H1 (cell line): ENCODE results near the gene SSMEM1. TPM values are rescaled to one million over a fixed set of nuclear protein-coding genes. Genes with fewer than 3 reads are reported as not detected.
A peak's percentile ranks its signal among the peaks of the same experiment; 100 is the strongest.

Experiments used
- CTCF ChIA-PET: fragments of 300-600 bp; sonication (Branson Sonifier 250); formaldehyde crosslinking; loops from one replicate; lab custom pipeline; 2021; ENCODE audit not compliant: partially characterized antibody; lab: Charles Lee
- POLR2A ChIA-PET: fragments of 300-600 bp; sonication (Branson Sonifier 250); formaldehyde crosslinking; loops from one replicate; lab custom pipeline; 2021; ENCODE audit warnings: inconsistent platforms; ENCODE audit not compliant: partially characterized antibody; lab: Charles Lee
- DNase-seq, 2 experiments: peaks; one replicate each; pipeline versions ENCODE4 v3.0.0 to v3.0.0-alpha.2; 2010 to 2022; ENCODE audit warnings: low spot score in 2 of 2, low read depth in 1 of 2, mixed read lengths in 1 of 2
- FAIRE-seq: peaks from 2 replicates; lab custom pipeline; 2011; peaks lifted over from hg19 to GRCh38; lab: Jason Lieb, UNC
- H2AFZ ChIP-seq: 2 replicates; pipeline ENCODE4 v1.8.1; 2012; ENCODE audit warnings: low read length, inconsistent platforms
- H2AK5ac ChIP-seq: 2 replicates; pipeline ENCODE4 v1.6.1; 2013; ENCODE audit warnings: low read depth, low read length
- H2BK120ac ChIP-seq: replicated peaks from 2 replicates; pipeline ENCODE3; 2013; ENCODE audit warnings: low read depth, low read length, inconsistent platforms
- H2BK12ac ChIP-seq: 2 replicates; pipeline ENCODE4 v1.6.1; 2013; ENCODE audit warnings: low read depth, low read length
- H2BK15ac ChIP-seq: 2 replicates; pipeline ENCODE4 v1.6.1; 2013; ENCODE audit warnings: low read length
- H2BK20ac ChIP-seq: 2 replicates; pipeline ENCODE4 v1.6.1; 2013; ENCODE audit warnings: low read length
- H2BK5ac ChIP-seq: 2 replicates; pipeline ENCODE4 v1.6.1; 2013; ENCODE audit warnings: low read depth, low read length
- H3K14ac ChIP-seq: 2 replicates; pipeline ENCODE4 v1.6.1; 2013; ENCODE audit warnings: inconsistent platforms; ENCODE audit not compliant: insufficient read length
- H3K18ac ChIP-seq: 2 replicates; pipeline ENCODE4 v1.6.1; 2013; ENCODE audit warnings: low read length; ENCODE audit errors: extremely low read depth
- H3K23ac ChIP-seq: 2 replicates; pipeline ENCODE4 v1.6.1; 2013; ENCODE audit warnings: inconsistent platforms; ENCODE audit not compliant: insufficient read length
- H3K23me2 ChIP-seq: 2 replicates; pipeline ENCODE4 v1.6.1; 2013; ENCODE audit warnings: low read depth, low read length
- H3K27ac ChIP-seq: 2 replicates; pipeline ENCODE4 v1.6.1; 2011; ENCODE audit warnings: low read depth, low read length, inconsistent platforms
- H3K27me3 ChIP-seq, 4 experiments: replicated peaks in 1 of 4; 1 replicate in 1 of 4; 2 replicates in 3 of 4; pipeline versions ENCODE4 v1.6.1 to v1.8.1; 2011 to 2013; ENCODE audit warnings: low read length in 3 of 4, mild to moderate bottlenecking in 3 of 4, inconsistent platforms in 2 of 4, mixed read lengths in 2 of 4, moderate library complexity in 1 of 4; ENCODE audit not compliant: control insufficient read depth in 3 of 4, insufficient read depth in 3 of 4; ENCODE audit errors: extremely low read depth in 1 of 4
- H3K36me3 ChIP-seq, 4 experiments: 2 replicates each; pipeline versions ENCODE4 v1.6.1 to v1.8.1; 2011 to 2013; ENCODE audit warnings: mild to moderate bottlenecking in 4 of 4, low read length in 3 of 4, moderate library complexity in 2 of 4, control low read depth in 1 of 4, inconsistent platforms in 1 of 4; ENCODE audit not compliant: insufficient read depth in 4 of 4, control insufficient read depth in 2 of 4
- H3K4ac ChIP-seq: replicated peaks from 2 replicates; pipeline ENCODE3; 2013; ENCODE audit warnings: low read length, low read depth, mixed read lengths, inconsistent platforms; ENCODE audit not compliant: insufficient read length
- H3K4me1 ChIP-seq, 4 experiments: replicated peaks in 1 of 4; 1 replicate in 1 of 4; 2 replicates in 3 of 4; pipeline versions ENCODE4 v1.6.1 to v1.8.1; 2011 to 2013; ENCODE audit warnings: low read length in 3 of 4, inconsistent platforms in 2 of 4, mixed read lengths in 1 of 4; ENCODE audit not compliant: insufficient read depth in 4 of 4, control insufficient read depth in 3 of 4
- H3K4me2 ChIP-seq, 2 experiments: 2 replicates each; pipeline versions ENCODE4 v1.6.1 to v1.8.1; 2011 to 2013; ENCODE audit warnings: low read depth in 2 of 2, low read length in 2 of 2, control low read depth in 1 of 2, inconsistent platforms in 1 of 2, mild to moderate bottlenecking in 1 of 2; ENCODE audit not compliant: insufficient read depth in 1 of 2
- H3K4me3 ChIP-seq, 4 experiments: fragments of 200-600, 300-600 bp in 1 of 4; sonication (generic), shearing (Covaris generic), sonication (Bioruptor Twin) in 1 of 4; 2 replicates each; pipeline versions ENCODE4 v1.5.1 to v1.8.1; 2011 to 2016; ENCODE audit warnings: low read length in 4 of 4, low read depth in 3 of 4, control low read depth in 2 of 4, inconsistent platforms in 2 of 4, mild to moderate bottlenecking in 2 of 4, mixed read lengths in 1 of 4, moderate library complexity in 1 of 4; ENCODE audit not compliant: insufficient read depth in 2 of 4; ENCODE audit errors: extremely low read depth in 1 of 4
- H3K56ac ChIP-seq: replicated peaks from 2 replicates; pipeline ENCODE3; 2013; ENCODE audit warnings: low read depth, mild to moderate bottlenecking, mixed read lengths, low read length, inconsistent platforms; ENCODE audit not compliant: insufficient read length
- H3K79me1 ChIP-seq: 2 replicates; pipeline ENCODE4 v1.6.1; 2013; ENCODE audit warnings: low read depth, low read length, control low read depth
- H3K79me2 ChIP-seq, 2 experiments: 2 replicates each; pipeline versions ENCODE4 v1.6.1 to v1.8.1; 2012 to 2013; ENCODE audit warnings: low read length in 2 of 2, mild to moderate bottlenecking in 2 of 2, inconsistent platforms in 1 of 2; ENCODE audit not compliant: insufficient read depth in 2 of 2, control insufficient read depth in 1 of 2
- H3K9ac ChIP-seq, 4 experiments: replicated peaks in 1 of 4; 1 replicate in 1 of 4; 2 replicates in 3 of 4; pipeline versions ENCODE4 v1.6.1 to v1.8.1; 2011 to 2013; ENCODE audit warnings: low read depth in 3 of 4, low read length in 3 of 4, control low read depth in 2 of 4, mild to moderate bottlenecking in 2 of 4, moderate library complexity in 2 of 4, inconsistent platforms in 1 of 4; ENCODE audit errors: extremely low read depth in 1 of 4
- H3K9me3 ChIP-seq, 2 experiments: 2 replicates each; pipeline versions ENCODE4 v1.6.1 to v1.8.1; 2012 to 2013; ENCODE audit warnings: mild to moderate bottlenecking in 2 of 2, moderate library complexity in 2 of 2, control low read depth in 1 of 2, inconsistent platforms in 1 of 2, low read depth in 1 of 2, low read length in 1 of 2, mixed read lengths in 1 of 2; ENCODE audit not compliant: insufficient read depth in 2 of 2
- H4K20me1 ChIP-seq, 2 experiments: replicated peaks in 1 of 2; 2 replicates each; pipeline versions ENCODE3 to v1.8.1; 2011 to 2013; ENCODE audit warnings: inconsistent platforms in 2 of 2, low read length in 2 of 2, mild to moderate bottlenecking in 1 of 2; ENCODE audit not compliant: insufficient read depth in 2 of 2, control insufficient read depth in 1 of 2
- H4K5ac ChIP-seq: 2 replicates; pipeline ENCODE4 v1.6.1; 2013; ENCODE audit warnings: low read length, low read depth, mixed read lengths, inconsistent platforms; ENCODE audit not compliant: insufficient read length
- H4K8ac ChIP-seq: 2 replicates; pipeline ENCODE4 v1.8.0; 2013; ENCODE audit warnings: mild to moderate bottlenecking, moderate library complexity, low read length, inconsistent platforms; ENCODE audit not compliant: insufficient read depth; ENCODE audit errors: extremely low read depth
- H4K91ac ChIP-seq: replicated peaks from 2 replicates; pipeline ENCODE3; 2013; ENCODE audit warnings: low read length, mixed read lengths, inconsistent platforms; ENCODE audit not compliant: insufficient read length
- BCL11A ChIP-seq, 2 experiments: IDR thresholded peaks; one replicate each; pipeline ENCODE4 v1.6.1; 2011; ENCODE audit warnings: low read depth in 2 of 2, low read length in 2 of 2, mild to moderate bottlenecking in 2 of 2
- EP300 ChIP-seq, 2 experiments: IDR thresholded peaks; 1 replicate in 1 of 2; 2 replicates in 1 of 2; pipeline ENCODE4 v1.6.1; 2011 to 2012; ENCODE audit warnings: low read depth in 2 of 2, low read length in 2 of 2, mild to moderate bottlenecking in 2 of 2, borderline replicate concordance in 1 of 2, inconsistent platforms in 1 of 2, moderate library complexity in 1 of 2
- NRF1 ChIP-seq: IDR thresholded peaks from 2 replicates; pipeline ENCODE4 v1.6.1; 2011; ENCODE audit warnings: mild to moderate bottlenecking, low read depth, low read length, improper control_type of control experiment
- USF2 ChIP-seq: IDR thresholded peaks from 2 replicates; pipeline ENCODE4 v1.6.1; 2011; ENCODE audit warnings: low read length, improper control_type of control experiment
- WGBS, 2 experiments: shearing (Covaris generic) in 1 of 2; methylation state at CpG; one replicate each; pipeline versions ENCODE4 v1.1.6 to v1.1.7; 2013 to 2015; ENCODE audit warnings: low lambda C conversion rate in 2 of 2, mixed read lengths in 2 of 2, inconsistent platforms in 1 of 2, low coverage in 1 of 2, missing lambda C conversion rate in 1 of 2; ENCODE audit not compliant: insufficient replicate concordance in 2 of 2, insufficient coverage in 1 of 2, insufficient read length in 1 of 2; ENCODE audit errors: extremely low coverage in 1 of 2, missing lambda C conversion rate in 1 of 2; 5-methylcytosine and 5-hydroxymethylcytosine counted together
- polyA plus RNA-seq, 7 experiments: library from polyadenylated mRNA; depleted of rRNA in 3 of 7; stranded (reverse) in 5 of 7; unstranded in 2 of 7; fragments of >200 nt in 5 of 7; fragments of 200-250 nt in 2 of 7; gene quantifications; 1 replicate in 5 of 7; 2 replicates in 1 of 7; 4 replicates in 1 of 7; pipeline versions ENCODE4 v1.2.1 to v1.2.3, GENCODE V29; 2011 to 2013; ENCODE audit warnings: missing spikeins in 2 of 7, mixed read lengths in 2 of 7
- total RNA-seq: library from RNA; stranded (reverse); fragmentation: NEBNext Ultra II Directional; extraction: Animal tissue kit (Norgen Biotek cat#: 25700); gene quantifications from 2 replicates; pipeline ENCODE4 v1.2.1, GENCODE V29; 2021

The SSMEM1 gene
- total and polyA plus RNA-seq, 2 of the 8 experiments (the other 6 are each of a cell fraction or from before 2014, with no cell fraction given): not detected

GRCh38 chr7:130254555-130254954 is 46.9 kb downstream of the SSMEM1 start:
- Histone ChIP-seq H3K9ac (no peak overlapping the region), H3K4me2 (no peak overlapping the region), H3K27ac (no peak overlapping the region), H2BK12ac (peak overlapping the region; percentile 84; the same call in 1 of the 2 replicates), H2BK20ac (peak overlapping the region; percentile 55; the same call in 1 of the 2 replicates), H3K14ac (no peak overlapping the region), H3K23ac (no peak overlapping the region), H3K18ac (peak overlapping the region; percentile 38; the same call in 1 of the 2 replicates), H3K4me1 (peaks cover 0 to 4% (median 0%) of the 10 kb centered on the region in 4 experiments; a peak in 2 of 7 replicates), H3K36me3 (peaks cover 0 to 2% (median 0%) of the 10 kb centered on the region in 4 experiments; a peak in 1 of 8 replicates), H4K91ac (no peak overlapping the region), H3K79me1 (no peaks in the 10 kb centered on the region), H3K56ac (no peak overlapping the region), H2AK5ac (no peak overlapping the region), H3K4ac (no peak overlapping the region), H3K9me3 (peaks cover 5 to 24% of the 10 kb centered on the region in 2 experiments; a peak in 3 of 4 replicates), H3K79me2 (no peaks in the 10 kb centered on the region), H4K8ac (no peak overlapping the region), H2AFZ (peak overlapping the region; percentile 99), H3K27me3 (no peaks in the 10 kb centered on the region), H2BK15ac (no peak overlapping the region), H3K4me3 (no peak overlapping the region; a peak in 1 of 8 replicates), H2BK5ac (peak overlapping the region; percentile 78; the same call in 1 of the 2 replicates), H4K5ac (no peak overlapping the region), H2BK120ac (no peak overlapping the region), H3K23me2 (no peaks in the 10 kb centered on the region), H4K20me1 (no peaks in the 10 kb centered on the region)
- ChIA-PET CTCF (interaction anchor here (1.5 kb wide), 1 partner anchor 19 kb away, joined by 3 read pairs; no protein-coding TSS in a partner anchor), POLR2A (interaction anchor here (0.7 kb wide), 1 partner anchor 512 kb away, joined by 3 read pairs; no protein-coding TSS in a partner anchor)
- FAIRE-seq (no peak), DNase-seq (no peak)
- 86% methylated on average over 6 of the region's 6 CpGs; no CpG with 5 or more reads in 1 of the 2 experiments for WGBS, 2 experiments
- TF ChIP-seq BCL11A (IDR thresholded peaks at IDR 0.05; ENCODE audit: low read depth in 2 of 2, low read length in 2 of 2) (no peak), EP300 (IDR thresholded peaks at IDR 0.05; ENCODE audit: borderline replicate concordance in 1 of 2, low read depth in 2 of 2, low read length in 2 of 2) (no peak), USF2 (no peak), NRF1 (no peak)
